Right atrium auricular region (tissue), 2 donors: ENCODE measurements around the gene SECISBP2L. TPM values are rescaled to one million over a fixed set of nuclear protein-coding genes. Genes with fewer than 3 reads are reported as not detected.

Experiments used
- DNase-seq: peaks from one replicate; pipeline ENCODE4 v3.0.0-alpha.2; 2019; ENCODE audit warnings: low spot score
- H3K27ac ChIP-seq, 2 donors: fragments of 200-600 bp; sonication (generic); 1 replicate in 1 of 2; 2 replicates in 1 of 2; pipeline ENCODE4 v1.5.1; 2016 to 2019
- H3K27me3 ChIP-seq, 2 donors: fragments of 200-600 bp; sonication (generic); one replicate each; pipeline versions ENCODE4 v1.5.1 to v1.6.0; 2017 to 2019
- H3K36me3 ChIP-seq: fragments of 200-600 bp; sonication (generic); one replicate; pipeline ENCODE4 v1.5.1; 2016
- H3K4me1 ChIP-seq, 2 donors: fragments of 200-600 bp; sonication (generic); one replicate each; pipeline versions ENCODE4 v1.5.1 to v1.6.0; 2017 to 2019
- H3K4me3 ChIP-seq, 2 donors: fragments of 200-600 bp; sonication (generic); 1 replicate in 1 of 2; 2 replicates in 1 of 2; pipeline ENCODE4 v1.5.1; 2017 to 2019; ENCODE audit warnings: mild to moderate bottlenecking in 1 of 2, moderate library complexity in 1 of 2
- H3K9me3 ChIP-seq, 2 donors: fragments of 200-600 bp; sonication (generic); one replicate each; pipeline ENCODE4 v1.5.1; 2019
- total RNA-seq, 2 donors: library from RNA; depleted of rRNA; stranded (reverse); fragments of >200 nt; gene quantifications; one replicate each; pipeline ENCODE4 v1.1.0, GENCODE V29; 2016
- TF ChIP-seq, protein P1 (sequence below), 2 donors: fragments of 200-600 bp; sonication (generic); IDR thresholded peaks; one replicate each; pipeline ENCODE4 v1.5.1; 2019; ENCODE audit warnings: antibody characterized with exemption in 2 of 2

The SECISBP2L gene
- total RNA-seq, 2 donors from 2014 or later, result 21.8 to 23.0 TPM

- Histone ChIP-seq H3K4me1 (peaks cover 0 to 19% of the 10 kb centered on the region in 2 donors), H3K36me3 (no peaks in the 10 kb centered on the region), H3K9me3 (no peaks in the 10 kb centered on the region), H3K27ac (no peak overlapping the region), H3K4me3 (no peak overlapping the region), H3K27me3 (no peaks in the 10 kb centered on the region)
- DNase-seq, result no peak
- TF ChIP-seq, protein P1, sequence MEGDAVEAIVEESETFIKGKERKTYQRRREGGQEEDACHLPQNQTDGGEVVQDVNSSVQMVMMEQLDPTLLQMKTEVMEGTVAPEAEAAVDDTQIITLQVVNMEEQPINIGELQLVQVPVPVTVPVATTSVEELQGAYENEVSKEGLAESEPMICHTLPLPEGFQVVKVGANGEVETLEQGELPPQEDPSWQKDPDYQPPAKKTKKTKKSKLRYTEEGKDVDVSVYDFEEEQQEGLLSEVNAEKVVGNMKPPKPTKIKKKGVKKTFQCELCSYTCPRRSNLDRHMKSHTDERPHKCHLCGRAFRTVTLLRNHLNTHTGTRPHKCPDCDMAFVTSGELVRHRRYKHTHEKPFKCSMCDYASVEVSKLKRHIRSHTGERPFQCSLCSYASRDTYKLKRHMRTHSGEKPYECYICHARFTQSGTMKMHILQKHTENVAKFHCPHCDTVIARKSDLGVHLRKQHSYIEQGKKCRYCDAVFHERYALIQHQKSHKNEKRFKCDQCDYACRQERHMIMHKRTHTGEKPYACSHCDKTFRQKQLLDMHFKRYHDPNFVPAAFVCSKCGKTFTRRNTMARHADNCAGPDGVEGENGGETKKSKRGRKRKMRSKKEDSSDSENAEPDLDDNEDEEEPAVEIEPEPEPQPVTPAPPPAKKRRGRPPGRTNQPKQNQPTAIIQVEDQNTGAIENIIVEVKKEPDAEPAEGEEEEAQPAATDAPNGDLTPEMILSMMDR (IDR thresholded peaks at IDR 0.05), result no peak
Observed at GRCh38 chr15:48983300-48983699, 62.9 kb downstream of the SECISBP2L start.

DNA sequence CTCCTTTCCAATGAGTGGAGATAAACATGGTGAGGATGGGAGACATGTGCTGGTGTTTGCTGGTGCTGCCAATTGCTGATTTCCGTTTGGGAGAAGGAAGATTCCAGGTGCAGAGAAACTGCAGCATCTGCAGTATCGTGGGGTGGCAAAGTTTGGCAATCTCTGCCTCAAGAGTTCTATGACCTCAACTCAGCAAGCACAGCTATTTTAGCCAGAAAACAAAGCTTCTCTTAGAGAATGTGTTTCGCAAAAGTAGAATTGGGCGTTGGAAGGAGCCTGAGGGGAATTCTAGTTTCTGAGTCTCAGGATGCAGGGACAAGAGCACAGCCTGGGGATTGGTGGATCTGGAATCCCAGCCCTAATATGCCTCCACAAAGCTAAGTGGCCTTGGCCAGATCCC is 64.3 kb downstream of the SECISBP2L start:
- no peaks in the 10 kb centered on the region for H3K36me3 ChIP-seq
- DNase-seq, result no peak
- TF ChIP-seq, protein P1 (IDR thresholded peaks at IDR 0.05), result no peak

DNA sequence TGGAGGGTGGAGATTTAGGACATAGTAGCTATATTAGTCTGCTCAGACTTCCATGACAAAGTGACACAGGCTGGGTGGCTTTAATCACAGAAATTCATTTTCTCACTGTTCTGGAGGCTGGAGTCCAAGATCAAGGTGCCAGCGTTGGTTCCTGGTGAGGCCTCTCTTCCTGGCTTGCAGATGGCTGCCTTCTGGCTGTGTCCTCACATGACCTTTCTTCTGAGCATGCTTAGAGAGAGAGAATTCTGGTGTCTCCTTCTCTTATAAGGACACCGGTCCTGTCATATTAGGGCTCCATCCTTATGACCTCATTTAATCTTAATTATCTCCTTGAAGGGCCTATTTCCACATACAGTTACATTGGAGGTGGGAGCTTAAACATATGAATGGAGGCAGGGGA is 67.6 kb downstream of the SECISBP2L start:
- H3K9me3 ChIP-seq, result no peaks in the 10 kb centered on the region
- H3K27me3 ChIP-seq, result no peaks in the 10 kb centered on the region
- H3K36me3 ChIP-seq, result no peaks in the 10 kb centered on the region
- H3K27ac ChIP-seq, result no peak overlapping the region
- no peak for DNase-seq
- H3K4me1 ChIP-seq, result peaks cover 0 to 22% of the 10 kb centered on the region in 2 donors
- TF ChIP-seq, protein P1 (IDR thresholded peaks at IDR 0.05), result no peak
- H3K4me3 ChIP-seq, result no peak overlapping the region

More for the DNA sequence above, 64.3 kb downstream of the SECISBP2L start:
- Histone ChIP-seq H3K4me3 (no peak overlapping the region), H3K27me3 (no peaks in the 10 kb centered on the region), H3K4me1 (peaks cover 0 to 19% of the 10 kb centered on the region in 2 donors), H3K9me3 (no peaks in the 10 kb centered on the region), H3K27ac (no peak overlapping the region)

DNA sequence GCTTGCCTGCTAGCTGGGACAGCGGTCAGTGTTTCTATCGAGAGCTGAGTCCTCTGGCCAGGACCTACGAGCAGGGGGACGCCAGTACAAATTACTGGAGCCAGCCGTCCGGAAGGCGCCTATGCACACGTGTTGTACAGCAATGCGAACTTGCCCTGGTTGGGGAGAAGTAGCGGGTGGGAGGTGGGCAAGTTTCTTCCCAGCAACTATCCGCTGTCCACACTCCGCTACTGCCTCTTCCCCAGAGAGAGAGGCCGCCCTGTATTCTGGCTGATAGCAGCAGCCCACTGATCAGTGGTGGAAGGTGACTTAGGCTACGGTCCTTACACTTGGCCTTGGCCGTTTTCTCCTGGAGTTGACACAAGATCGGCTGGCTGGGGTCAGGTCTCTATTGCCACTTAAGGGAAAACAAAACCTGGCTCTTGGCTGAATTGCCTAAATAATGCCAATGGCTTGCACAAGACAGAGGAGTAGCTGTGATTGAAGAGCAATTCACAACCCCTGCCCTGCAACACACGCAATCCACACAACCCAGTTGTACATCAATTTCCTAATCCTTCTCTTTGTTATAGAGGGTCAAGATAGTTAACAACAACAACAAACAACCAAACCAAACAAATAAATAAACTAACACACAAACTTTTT is 69.7 kb downstream of the SECISBP2L start:
- TF ChIP-seq, protein P1 (IDR thresholded peaks at IDR 0.05), result no peak
- Histone ChIP-seq H3K4me1 (peaks cover 0 to 17% of the 10 kb centered on the region in 2 donors), H3K4me3 (peak overlapping the region in 1 of 2 donors; percentile 61), H3K27me3 (no peaks in the 10 kb centered on the region), H3K9me3 (no peaks in the 10 kb centered on the region), H3K27ac (peak overlapping the region; percentile 72 to 78), H3K36me3 (no peaks in the 10 kb centered on the region)
- no peak for DNase-seq

DNA sequence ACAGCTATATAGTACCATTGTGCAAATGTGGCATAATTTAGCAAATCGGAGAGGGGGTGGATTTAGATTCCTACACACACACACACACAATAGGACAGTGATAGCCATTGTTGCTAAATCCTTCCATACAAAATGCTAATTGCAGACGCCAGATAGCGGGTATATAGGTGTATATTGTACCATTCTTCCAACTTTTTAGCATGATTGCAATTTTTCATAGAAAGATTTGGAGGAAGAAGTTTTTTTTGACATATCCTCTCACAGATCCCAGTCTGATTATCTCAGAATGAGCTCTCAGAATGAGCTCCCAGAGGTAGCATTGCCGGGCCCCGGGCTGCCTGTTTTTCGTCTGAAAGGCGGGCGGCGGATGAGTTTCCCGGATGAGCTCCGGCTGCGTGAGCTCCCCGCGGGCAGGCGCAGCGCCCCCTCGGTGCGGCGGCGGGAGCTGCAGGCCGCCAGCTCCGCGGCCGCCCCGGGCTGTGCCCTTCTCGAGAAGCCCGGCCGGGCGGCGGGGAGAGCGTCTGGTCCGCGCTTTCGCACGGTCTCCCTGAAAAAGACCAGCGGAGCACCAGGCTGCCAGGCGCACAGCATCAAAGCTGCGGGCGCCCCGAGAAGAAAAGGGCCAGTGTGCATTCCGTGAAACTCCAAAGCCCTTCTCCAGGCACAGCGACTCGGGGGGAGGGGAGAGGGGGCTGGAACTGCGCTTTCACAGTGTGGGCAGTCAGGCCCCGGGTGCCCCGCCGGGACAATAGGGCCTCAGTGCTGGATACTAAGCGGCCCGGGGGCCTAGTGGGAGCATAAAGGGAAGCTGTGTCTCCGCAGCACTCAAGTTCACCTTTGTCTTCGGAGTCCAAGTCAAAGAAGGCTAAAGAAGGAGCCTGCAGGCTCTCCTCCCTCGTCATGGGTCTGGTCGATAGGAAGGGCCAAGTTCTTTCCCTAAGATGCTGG is 70.5 kb downstream of the SECISBP2L start:
- Histone ChIP-seq H3K27ac (peak overlapping the region; percentile 72 to 78), H3K36me3 (no peaks in the 10 kb centered on the region), H3K4me1 (peaks cover 0 to 17% of the 10 kb centered on the region in 2 donors), H3K4me3 (peak overlapping the region; percentile 41 to 61), H3K27me3 (no peaks in the 10 kb centered on the region), H3K9me3 (no peaks in the 10 kb centered on the region)
- DNase-seq, result peak; percentile 84
- TF ChIP-seq, protein P1 (IDR thresholded peaks at IDR 0.05), result peak; percentile 97 to 98
